Stimulated activated CD8-positive, alpha-beta memory T cell treated with anti-CD3 and anti-CD28 coated beads, Interleukin-7, amount 100 ng/mL, for 24 hours (primary cell): Measurements from ENCODE around the gene BAAT.

Source experiments
- DNase-seq: peaks from one replicate; pipeline ENCODE4 v3.0.0-alpha.2; 2020; ENCODE audit warnings: low read depth

The BAAT gene

DNA sequence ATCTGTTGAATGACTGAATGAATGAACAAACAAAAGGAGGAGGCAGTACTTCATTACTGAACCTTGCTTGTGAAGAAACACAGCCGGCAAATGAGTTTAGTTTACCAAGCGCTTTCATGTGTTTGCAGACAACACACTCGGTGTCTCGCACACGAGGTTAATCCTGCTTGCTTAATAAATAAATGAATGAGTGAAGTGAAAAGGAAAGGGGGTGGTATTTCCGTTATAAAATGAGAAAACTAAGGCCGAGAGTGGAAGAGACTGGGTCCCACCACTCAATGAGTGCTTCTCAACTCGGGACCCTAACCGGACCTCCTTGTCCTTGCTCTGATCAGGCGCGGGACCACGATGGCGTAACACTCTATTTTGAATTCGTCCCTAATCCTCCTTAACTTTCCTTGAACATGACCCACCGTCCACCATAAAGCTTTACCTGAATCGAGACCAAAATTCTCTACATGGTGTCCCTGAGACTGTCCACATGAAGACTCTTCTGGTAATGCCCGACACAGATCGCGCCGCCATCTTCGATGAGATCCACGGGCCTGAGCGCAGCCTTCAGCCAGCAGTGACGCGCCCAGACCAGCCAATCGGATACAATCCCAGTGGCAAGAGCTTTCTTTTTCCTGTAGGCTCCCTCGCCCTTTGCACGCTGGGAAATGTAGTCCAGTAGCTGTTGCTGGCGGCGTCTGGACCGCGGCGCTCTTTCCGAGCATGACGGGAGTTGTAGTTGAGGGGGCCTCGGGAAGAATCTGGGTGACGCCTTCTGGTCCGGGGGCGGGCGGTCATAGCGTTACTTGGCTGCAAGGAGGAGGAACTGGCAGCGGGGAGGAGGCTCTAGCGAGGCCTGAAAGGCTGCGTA, 13.5 kb upstream of the BAAT start, which contains the start of the genes MRPL50 and ZNF189:
MRPL50 (minus strand) TSS at position 551 of the 862 bp plus-strand sequence; CDS start at position 525, 26 bp downstream.
ZNF189 (plus strand) TSS at position 784 of the 862 bp plus-strand sequence. CDS start 306 bp downstream, outside the sequence.
- peak; percentile 92 for DNase-seq

DNA sequence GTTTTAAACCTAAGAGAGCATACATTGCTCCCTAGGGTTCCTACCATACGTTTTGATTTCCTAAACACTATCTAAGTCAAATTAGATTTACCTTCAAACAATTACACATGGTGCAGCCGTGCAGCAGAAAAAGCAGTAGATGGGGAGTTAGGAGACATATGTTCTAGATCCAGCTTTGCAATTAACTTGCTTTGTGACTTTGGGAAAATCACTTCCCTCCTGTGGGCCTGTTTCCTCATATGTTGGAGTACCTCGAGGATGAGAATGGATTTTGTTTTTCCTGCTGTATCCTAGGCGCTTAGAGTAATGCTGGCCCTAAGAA, 12.9 kb upstream of the BAAT start:
- DNase-seq: no peak

DNA sequence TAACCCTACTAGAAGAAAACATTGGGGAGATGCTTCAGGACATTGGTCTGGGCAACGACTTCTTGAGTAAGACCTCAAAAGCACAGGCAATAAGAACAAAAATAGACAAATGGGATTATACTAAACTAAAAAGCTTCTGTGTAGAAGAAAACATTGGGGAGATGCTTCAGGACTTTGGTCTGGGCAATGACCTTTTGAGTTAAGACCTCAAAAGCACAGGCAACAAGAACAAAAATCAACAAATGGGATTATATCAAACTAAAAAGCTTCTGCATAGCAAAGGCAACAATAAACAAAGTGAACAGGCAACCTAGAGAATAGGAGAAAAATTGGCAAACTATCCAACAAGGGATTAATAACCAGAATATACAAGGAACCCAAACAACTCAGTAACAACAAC, 9.9 kb upstream of the BAAT start:
- no peak for DNase-seq

DNA sequence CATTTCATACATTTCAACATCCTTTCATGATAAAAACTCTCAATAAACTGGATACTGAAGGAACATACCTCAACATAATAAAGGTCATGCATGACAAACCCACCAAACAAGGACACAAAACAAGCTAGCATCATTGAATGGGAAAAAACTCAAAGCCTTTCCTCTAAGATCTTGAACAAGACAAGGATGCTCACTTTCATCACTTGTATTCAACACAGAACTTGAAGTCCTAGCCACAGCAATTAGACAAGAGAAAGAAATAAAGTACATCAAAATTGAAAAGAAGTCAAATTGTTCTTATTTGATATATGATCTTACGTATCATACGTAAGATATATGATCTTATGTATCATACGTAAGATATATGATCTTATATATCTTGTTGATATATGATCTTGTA, 8.3 kb upstream of the BAAT start:
- no peak for DNase-seq

DNA sequence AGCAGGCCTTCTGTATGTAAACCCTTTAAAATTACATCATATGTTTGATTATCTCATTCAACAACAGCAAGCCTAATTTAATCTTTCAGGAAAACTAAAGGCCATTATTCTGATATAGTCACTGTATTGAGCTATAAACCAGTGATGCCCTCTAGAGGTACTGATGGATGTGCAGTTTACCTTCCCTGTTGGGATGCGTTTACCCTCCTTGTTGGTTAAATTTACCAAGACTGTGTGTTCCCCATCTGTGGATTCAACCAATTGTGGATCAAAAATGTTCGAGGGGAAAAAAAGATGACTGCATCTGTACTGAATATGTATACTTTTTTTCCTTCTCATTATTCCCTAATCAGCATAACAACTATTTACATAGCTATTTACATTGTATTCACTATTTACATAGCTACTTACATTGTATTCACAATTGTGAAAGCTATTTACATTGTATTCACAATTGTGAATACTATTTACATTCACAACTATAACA, 3.7 kb upstream of the BAAT start:
- no peak for DNase-seq

DNA sequence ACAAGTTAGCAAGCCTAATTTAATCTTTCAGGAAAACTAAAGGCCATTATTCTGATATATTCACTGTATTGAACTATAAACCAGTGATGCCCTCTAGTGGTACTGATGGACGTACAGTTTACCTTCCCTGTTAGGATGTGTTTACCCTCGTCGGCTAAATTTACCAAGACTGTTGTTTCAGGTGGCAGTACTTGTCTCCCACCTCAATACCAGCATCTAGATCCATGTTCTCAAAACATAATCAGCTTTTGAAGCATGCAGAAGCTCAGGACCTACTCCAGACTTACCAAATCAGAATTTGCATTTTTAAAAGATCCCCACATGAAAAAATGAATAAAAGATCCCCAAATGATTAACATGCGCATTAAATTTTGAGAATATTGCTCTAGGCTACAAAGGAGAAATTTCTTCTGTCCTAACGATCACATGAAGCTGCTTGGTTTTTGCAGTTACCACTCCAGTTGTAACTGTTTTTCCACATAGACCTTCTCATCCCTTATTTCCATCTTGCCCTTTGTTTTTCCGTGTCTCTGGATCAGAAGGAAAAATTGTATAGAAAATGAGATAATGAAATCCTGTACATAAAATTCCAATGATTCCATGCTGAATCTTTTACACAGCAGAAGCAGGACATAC, 3.2 kb upstream of the BAAT start:
- no peak for DNase-seq

DNA sequence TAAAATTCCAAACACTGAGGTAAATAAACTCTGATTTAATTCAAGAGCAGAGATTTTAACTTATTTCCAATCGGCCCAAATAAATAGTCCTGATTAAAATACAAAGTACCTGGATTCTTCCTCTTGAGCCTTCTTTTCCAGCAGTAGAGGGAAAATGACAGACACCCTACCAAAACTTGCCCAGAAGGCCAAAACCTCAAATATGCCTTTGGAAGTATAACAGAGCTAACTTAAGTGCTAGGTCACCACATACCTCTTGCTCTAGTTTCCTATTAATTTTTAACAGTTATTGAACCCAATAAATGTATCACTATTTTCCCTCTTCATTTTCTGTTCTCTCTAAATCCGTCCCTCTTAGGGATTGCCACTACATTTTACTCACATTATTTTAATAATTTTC, 1.4 kb downstream of the BAAT start:
- no peak for DNase-seq

DNA sequence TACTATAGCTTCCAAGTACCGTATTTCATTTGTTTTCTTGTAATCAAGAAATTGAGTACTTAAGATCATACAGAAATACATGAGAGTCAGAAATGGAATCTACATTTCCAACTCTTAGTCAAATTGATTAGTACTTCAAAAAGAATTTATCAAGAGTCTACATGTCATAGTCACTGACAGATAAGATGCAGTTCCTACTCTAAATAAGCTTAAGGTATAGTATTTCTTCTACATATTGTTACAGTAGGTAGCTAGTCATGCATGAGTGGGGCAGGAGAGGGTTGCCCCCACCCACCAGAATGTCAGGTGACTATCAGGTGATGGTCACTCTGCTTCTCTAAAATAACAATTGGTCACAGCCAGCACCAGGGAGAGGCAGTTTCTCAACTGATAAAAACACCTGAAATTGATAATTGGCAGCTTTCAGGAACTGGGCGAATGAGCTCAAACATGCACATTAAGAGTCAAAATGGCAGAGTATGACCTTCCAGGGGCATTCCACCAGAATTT, 2.9 kb downstream of the BAAT start:
- DNase-seq: no peak

DNA sequence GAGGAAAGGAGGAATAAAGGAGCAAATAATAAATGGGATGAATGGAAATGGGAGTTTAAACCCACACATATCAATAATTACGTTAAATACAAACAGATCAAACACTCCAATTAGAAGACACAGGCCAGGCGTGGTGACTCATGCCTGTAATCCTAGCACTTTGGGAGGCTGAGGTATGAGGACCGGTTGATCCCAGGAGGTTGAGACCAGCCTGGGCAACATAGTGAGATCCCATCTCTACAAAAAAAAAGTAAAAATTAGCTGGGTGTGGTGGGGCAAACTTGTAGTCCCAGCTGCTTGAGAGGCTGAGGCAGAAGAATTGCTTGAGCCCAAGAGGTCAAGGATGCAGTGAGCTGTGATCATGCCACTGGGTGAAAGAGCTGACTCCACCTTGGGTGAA, 3.7 kb downstream of the BAAT start:
- no peak for DNase-seq

DNA sequence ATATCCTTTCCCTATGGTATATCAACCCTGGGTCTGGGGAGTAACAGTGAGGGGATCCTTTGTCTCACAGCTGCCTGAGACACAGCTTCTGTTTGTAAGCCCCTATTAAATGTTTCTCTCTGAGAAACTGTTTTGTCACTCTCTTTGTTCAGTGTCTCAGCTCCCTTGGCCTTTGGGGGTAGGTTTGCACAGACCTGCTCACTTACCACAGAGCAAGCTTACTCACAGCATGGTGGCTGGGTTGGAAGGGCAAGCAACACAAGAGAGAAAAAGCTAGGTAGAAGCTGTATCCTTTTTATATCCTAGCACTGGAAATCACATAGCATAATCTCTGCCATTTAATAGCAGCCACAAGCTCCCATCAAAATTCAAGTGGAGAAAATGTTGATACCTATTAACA, 4.5 kb downstream of the BAAT start:
- DNase-seq: no peak

DNA sequence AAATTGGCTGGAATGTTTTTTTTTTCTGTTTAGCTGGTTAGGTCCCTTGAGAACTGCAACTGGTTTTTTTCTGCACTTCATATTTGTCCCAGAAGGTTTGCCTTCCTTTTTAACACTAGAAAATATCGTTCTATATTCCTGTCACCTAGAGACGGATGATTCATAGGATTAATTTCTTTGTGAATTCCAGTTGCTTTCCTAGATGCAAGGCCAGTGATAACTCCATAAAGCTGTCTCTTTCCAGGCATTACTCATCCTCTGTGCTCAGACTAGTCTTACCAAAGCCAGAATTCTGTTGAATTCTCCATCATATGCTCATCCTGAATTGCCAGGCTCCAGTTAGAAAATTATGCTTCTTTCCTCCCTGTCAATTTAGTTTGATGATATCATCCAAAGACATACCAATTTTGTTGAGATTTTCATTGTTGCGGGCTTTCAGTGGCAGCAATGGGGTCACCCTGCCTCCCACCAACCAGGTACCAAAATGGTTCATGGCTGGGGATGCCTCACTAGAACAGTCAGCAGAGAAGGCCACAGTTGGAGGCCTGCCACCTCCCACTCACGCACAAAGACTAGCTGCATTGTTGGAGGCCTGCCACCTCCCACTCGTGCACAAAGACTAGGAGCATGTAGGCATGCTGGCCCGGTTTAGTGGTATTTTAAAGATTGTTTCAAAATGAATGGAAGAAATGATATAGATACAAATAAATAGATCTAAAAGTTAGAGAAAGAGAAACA, 8.5 kb downstream of the BAAT start:
- no peak for DNase-seq

DNA sequence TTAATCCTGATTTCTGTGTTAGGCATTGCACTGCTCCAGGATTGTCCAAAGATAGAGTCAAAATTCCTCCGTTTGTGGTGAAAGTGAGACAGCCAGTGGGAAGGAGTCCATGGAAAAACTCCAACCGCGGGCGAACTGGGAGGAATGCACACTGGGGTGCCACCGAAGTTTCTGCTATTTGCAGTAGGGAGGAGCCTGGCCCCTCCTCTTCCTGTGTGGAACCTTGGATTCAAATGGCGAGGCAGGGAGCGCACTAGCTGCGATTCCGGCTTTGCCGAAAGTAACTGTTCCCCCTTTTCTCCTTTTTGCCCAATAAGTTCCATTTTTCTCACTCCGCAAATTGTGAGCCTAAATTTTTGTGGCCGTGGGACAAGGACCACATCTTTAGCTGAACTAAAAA, 9.3 kb downstream of the BAAT start:
- DNase-seq: no peak

DNA sequence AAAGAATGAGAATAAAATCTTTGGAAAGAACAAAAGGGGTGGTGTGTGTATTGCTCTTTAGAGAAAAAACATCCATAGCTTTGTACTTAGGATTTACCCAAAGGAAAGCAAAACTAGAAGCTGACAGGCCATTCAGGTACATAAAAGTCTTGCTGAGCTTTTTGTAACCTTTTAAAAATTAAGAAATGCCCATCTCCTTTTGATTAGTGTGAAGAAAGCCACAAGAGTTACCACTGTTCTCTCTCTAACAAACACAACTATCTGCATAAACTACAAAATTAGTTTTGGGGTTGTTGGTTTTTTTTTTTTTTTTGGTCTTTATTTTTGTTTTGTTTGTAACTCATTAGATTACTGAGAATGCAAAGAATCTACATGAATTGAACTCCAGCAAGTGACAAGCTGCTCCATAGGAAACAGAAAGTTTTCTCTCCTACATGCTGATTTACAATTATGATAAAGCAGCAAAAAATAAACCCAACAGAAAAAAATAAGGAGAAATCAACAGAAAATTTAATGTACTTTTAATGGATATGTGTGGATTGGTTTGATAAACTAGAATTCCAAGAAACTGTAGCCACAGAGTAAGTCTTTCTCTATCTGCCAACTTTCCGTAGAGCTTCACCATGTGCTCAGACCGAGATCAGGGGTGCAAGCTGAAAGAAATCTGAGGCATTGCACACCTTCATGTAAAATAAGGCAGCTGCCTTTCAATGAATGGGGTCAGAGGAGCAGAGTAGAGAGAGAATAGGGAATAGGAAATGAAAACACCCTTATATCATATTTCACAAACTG, 12.3 kb downstream of the BAAT start:
- DNase-seq: no peak

DNA sequence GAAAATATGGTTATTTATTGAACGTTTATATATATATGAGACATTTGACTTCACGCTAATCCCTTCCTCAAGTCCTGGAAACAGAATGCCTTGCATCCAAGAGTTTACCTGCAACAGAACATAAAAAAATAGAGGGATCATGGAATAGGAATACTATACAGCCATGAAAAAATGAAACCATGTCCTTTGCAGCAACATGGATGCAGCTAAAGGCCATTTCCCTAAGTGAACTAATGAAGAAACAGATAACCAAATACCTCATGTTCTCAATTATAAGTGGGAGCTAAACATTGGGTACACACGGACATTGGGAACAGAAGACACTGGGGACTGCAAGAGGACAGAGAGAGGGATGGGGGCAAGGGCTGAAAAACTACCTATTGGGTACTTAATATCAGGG, 13.0 kb downstream of the BAAT start:
- no peak for DNase-seq

DNA sequence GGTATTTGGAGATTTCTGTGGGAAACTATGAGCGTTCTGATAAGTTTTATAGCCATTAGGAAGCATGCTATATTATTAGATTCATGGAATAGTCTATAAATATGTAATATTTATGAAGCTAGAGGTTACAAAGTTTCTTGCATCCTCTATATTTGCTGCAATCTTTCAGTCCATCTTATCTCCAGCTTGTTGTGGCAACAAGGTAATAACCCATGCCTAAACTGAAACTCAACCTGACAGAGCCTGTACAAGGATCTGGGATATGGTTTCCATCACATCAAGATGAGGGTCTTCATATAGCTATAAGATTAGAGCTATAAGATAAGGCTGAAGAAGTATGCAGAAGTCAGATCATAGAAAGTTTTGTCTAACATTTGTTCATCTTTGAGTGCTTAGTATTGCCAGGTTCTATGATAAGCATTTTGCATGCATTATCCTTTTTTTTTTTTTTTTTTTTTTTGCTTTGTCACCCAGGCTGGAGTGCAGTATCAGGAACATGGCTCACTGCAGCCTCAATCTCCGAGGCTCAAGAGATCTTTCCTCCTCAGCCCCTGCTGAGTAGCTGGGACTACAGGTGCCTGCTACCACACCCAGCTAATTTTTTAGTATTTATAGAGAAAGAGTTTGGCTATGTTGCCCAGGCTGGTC, 14.8 kb downstream of the BAAT start:
- no peak for DNase-seq

DNA sequence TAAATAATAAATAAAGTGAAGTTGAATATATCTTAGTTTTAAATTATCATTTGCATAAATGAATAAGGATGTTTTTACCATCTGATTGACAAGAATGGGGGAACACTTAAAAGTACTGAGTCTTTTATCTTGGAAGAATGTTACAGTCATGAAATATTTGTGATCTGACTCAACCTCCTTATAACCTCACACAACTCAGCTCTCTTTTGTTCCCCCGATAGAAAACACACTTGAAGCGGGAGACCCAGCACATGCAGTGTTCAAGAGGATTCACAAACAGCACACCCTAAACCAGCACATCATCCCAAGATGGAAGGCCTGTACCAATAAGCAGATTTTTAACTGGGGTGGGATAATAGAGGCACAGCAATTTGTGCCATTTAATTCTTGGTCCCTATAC, 15.5 kb downstream of the BAAT start:
- DNase-seq: no peak

DNA sequence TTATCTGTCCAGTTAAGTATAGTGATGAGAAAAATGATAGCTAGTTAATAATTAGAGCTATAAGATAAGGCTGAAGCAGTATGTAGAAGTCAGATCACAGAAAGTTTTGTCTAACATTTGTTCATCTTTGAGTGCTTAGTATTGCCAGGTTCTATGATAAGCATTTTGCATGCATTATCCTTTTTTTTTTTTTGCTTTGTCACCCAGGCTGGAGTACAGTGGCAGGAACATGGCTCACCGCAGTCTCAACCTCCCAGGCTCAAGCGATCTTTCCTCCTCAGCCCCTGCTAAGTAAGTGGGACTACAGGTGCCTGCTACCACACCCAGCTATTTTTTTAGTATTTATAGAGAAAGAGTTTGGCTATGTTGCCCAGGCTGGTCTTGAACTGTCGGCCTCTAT, 17.5 kb downstream of the BAAT start:
- no peak for DNase-seq

DNA sequence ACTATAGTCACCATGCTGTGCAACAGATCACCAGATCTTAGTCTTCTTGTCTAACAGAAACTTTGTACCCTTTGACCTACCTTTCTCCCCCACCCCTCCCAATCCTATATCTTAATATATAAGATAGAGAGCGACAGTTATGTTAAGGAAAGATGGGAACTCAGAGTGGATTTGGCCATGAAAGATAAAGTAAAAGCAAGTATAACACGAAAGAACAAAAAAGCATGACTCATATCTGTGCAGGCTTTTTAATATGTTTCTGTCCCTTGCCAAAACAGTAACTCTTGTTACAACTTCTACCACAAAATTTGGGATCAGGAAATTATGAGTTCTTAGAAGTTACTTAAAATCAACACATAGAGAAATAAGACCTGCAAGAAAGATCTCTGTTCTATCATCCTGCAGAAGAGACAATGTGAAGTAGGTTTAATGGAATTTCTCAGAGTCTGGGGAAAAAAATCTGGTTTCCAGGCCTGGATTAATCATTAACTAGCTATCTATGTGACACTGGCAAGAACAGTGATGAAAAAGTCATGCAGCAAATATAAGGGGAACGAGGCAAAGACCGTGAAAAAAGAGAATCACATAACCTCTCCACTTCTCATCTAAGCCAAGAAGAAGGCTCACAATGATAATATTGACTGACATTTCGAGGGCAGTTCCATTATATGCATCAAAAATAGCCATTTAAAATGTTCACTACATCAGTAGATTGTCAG, 18.6 kb downstream of the BAAT start:
- no peak for DNase-seq

DNA sequence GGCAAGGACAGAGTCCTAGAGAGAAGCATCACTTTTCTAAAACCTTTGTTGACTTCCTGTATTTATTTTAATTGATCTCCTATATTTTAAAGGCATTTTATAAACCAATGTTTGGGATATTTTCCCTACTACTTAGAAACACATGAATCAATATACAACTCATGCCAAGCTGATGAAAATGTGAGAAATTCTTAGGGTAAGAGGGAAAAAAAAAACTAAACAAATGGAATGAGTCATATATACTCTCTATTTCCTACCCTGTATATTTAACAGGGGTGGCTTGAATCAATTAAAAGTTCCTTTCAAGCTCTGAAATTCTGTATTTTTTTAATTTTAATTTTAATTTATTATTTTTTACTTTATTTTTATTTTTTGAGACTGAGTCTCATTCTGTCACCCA, 19.6 kb downstream of the BAAT start:
- no peak for DNase-seq

DNA sequence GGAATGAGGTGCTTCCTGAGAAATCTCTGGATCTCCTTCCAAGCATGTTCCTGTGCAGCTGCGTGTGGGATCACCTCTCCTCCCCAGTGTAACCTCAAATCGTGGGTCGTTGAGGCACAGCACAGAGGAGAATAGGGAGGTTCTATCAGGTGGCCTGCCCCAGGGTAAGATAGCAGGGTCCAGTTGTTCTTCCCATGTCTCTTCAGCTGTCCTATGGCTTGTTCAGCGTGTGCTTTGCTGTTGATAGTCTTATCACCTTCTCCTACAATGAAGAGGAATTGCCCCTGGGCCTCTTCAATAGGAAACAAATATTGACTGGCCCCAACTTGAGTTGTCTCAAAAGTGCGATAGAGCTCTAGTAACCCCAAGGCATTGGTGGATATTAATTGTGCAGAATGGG, 22.4 kb downstream of the BAAT start:
- no peak for DNase-seq

DNA sequence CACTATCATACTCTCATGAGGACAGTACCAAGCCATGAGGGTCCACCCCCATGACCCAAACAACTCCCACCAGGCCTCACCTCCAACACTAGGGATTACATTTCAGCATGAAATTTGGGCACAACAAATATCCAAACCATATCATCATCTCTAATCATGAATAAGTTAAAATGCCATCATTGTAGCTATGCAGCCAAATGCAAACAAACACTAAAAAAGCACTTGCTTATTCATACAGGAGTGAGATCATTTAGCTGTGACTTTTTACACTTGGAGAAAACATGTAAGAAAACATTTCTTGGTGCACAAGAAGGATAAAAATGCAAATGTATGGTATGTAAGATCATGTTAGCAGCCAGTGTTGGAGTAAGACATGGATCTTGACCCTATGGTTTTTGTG, 24.2 kb downstream of the BAAT start:
- no peak for DNase-seq
